GM19193 (cell line): ENCODE measurements around the gene ZNG1A.
"Not testable (repeated sequence)": the region's sequence is repeated elsewhere in the genome, so short reads cannot be mapped to it uniquely, and the experiment has no call there.

ENCODE experiments used
- POLR2A ChIP-seq: IDR thresholded peaks from 4 replicates; pipeline ENCODE4 v1.6.1; 2011; ENCODE audit not compliant: insufficient read depth, insufficient read length; ENCODE audit errors: extremely low read depth

ZNG1A gene

DNA sequence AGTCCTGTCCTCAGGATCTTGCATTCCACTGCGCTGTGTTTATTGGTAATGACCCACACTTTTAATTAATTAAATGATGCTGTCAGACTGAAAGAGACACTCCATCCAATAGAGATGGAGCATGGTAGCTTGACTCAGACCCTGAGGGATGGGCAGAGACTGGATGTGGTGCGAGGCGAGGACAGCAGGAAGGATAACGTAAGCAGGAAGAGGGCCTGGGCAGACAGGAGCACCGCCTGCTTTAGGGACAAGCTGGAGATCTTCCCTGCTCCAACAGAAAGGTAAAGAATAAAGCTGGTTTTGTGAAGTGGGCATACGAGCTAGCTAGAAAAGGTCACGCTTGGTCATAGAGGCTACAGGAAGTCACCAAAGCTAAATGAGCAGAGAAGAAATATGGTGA is 32.2 kb upstream of the ZNG1A start:
- TF ChIP-seq POLR2A, result no peak

DNA sequence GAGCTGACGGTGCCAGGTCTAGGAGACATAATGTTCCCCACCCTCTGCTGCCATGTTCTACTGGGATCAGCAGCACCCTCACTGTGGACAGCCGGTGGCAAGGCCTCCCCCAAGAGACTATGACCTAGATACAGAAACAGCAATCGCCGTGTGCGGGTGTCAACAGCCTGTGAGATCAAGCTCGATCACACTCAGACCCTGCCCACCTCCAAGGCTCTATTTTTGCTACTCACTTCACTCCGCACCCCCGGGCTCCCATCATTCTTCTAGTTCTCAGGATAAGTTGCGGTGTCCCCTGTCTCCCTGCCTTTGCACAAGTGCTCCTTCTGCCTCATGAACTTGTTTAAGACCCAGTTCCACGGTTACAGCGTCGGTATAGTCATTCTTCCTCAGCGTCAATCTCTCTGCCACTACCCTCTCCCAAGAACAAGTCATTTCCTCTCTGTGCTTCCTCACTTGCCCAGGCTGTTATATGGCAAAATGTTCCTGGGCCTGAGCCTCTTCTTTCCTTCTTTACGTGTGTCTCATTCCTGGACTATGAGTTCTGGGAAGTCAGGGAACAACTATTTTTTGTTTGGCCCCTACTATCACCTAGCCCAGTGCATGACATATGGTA is 30.4 kb upstream of the ZNG1A start:
- no peak for TF ChIP-seq POLR2A

DNA sequence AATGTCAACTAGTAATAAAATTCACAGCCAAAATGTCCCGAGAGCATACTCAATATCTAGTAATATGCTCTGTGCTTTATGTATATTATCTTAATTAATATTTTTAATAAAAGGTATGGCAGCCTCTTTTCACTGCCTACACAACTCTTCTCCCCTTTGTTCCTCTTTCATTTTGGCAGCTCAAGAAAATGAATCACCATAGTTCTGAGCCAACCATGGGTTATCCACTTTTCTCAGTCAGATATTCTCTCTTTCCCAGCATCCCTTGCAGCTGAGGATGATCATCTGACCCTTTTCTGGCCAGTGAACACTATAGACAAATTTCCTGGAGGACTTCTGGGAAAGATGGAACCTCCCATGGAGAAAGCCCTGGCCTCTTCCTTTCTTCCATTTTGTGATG is 27.6 kb upstream of the ZNG1A start:
- TF ChIP-seq POLR2A, result no peak

DNA sequence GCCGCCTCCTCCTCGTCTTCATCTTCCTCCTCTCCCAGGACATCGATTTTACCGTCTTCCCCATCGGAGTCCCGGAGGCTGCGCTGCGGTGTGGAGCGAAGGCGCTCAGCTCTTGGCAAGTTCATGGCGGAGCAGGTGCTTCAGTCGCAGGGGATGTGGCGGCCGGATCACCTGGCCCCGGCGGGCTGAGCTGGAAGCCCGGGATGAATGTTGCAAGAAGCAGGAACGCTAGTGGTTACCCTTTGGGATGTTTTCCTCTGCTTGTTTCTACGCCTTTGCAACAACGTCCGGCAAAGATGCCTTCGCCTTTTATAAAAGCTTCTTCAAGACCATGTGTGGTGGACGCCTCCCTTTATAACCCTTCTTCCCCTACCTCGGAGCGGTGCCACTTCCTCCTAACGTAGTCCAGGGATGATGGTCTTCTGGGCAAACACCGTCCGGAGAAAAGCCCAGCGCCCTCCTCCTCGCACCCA is 60.8 kb downstream of the ZNG1A start, which contains the start of gene FOXD4:
FOXD4 (minus strand) TSS at position 423 of the 473 bp plus-strand sequence; CDS start at position 125, 298 bp downstream.
- TF ChIP-seq POLR2A, result not testable (repeated sequence)
